Activated T-cell treated with anti-CD3 and anti-CD28 coated beads, Interleukin-2, amount 50 U/mL, for 24 hours (primary cell): ENCODE results near the gene CHRNE.

Experiments used
- DNase-seq: peaks from one replicate; pipeline ENCODE4 v3.0.0-alpha.2; 2020
- H3K27ac Mint-ChIP-seq: 2 replicates; pipeline ENCODE4 v1.8.0; 2020; ENCODE audit warnings: mild to moderate bottlenecking, mixed read lengths
- H3K27me3 Mint-ChIP-seq: 2 replicates; pipeline ENCODE4 v1.8.0; 2020; ENCODE audit warnings: mixed read lengths
- H3K36me3 Mint-ChIP-seq: 2 replicates; pipeline ENCODE4 v1.8.0; 2020; ENCODE audit warnings: low read depth, mixed read lengths
- H3K4me1 Mint-ChIP-seq: 2 replicates; pipeline ENCODE4 v1.8.0; 2020; ENCODE audit warnings: low read depth, mixed read lengths
- H3K4me3 Mint-ChIP-seq: 2 replicates; pipeline ENCODE4 v1.8.0; 2020; ENCODE audit warnings: mild to moderate bottlenecking, moderate library complexity, mixed read lengths
- H3K9me3 Mint-ChIP-seq: 2 replicates; pipeline ENCODE4 v1.8.0; 2020; ENCODE audit warnings: mixed read lengths

CHRNE gene

GRCh38 chr17:4903051-4903818, at the start of gene CHRNE:
CHRNE (minus strand) TSS chr17:4903098; CDS start chr17:4903063, 35 bp downstream.
- peaks cover 39% of the 10 kb centered on the region for H3K4me1 Mint-ChIP-seq
- peak within 1 kb of the TSS; percentile 45 for H3K27ac Mint-ChIP-seq
- peaks cover 2% of the 10 kb centered on the region for H3K27me3 Mint-ChIP-seq
- peaks cover 6% of the 10 kb centered on the region for H3K36me3 Mint-ChIP-seq
- peak; percentile 71 for DNase-seq
- H3K4me3 Mint-ChIP-seq: peak within 1 kb of the TSS; percentile 37
- no peaks in the 10 kb centered on the region for H3K9me3 Mint-ChIP-seq

GRCh38 chr17:4951486-4951885, 48.6 kb upstream of the CHRNE start:
- peaks cover 18% of the 10 kb centered on the region for H3K4me1 Mint-ChIP-seq
- H3K36me3 Mint-ChIP-seq: peaks cover 26% of the 10 kb centered on the region
- H3K4me3 Mint-ChIP-seq: peak overlapping the region; percentile 94
- no peak for DNase-seq
- H3K9me3 Mint-ChIP-seq: no peaks in the 10 kb centered on the region
- peak overlapping the region; percentile 96 for H3K27ac Mint-ChIP-seq
- H3K27me3 Mint-ChIP-seq: no peaks in the 10 kb centered on the region

- Mint-ChIP-seq H3K36me3 (peaks cover 30% of the 10 kb centered on the region), H3K27me3 (no peaks in the 10 kb centered on the region), H3K9me3 (no peaks in the 10 kb centered on the region), H3K4me1 (peaks cover 22% of the 10 kb centered on the region), H3K4me3 (peak within 1 kb of the TSS; percentile 94), H3K27ac (peak within 1 kb of the TSS; percentile 96)
- peak; percentile 48 for DNase-seq
Measured at GRCh38 chr17:4950746-4951204, 47.9 kb upstream of the CHRNE start, which contains the start of gene ENO3. ENO3 (plus strand) TSS chr17:4951119; CDS start chr17:4951830, 711 bp downstream.

- Mint-ChIP-seq H3K4me1 (peaks cover 28% of the 10 kb centered on the region), H3K27ac (peak overlapping the region; percentile 96), H3K36me3 (peaks cover 36% of the 10 kb centered on the region), H3K9me3 (no peaks in the 10 kb centered on the region), H3K4me3 (peak overlapping the region; percentile 94), H3K27me3 (no peaks in the 10 kb centered on the region)
- no peak for DNase-seq
Measured at GRCh38 chr17:4950075-4950745, 47.3 kb upstream of the CHRNE start.

- H3K4me3 Mint-ChIP-seq: peak overlapping the region; percentile 94
- no peaks in the 10 kb centered on the region for H3K9me3 Mint-ChIP-seq
- peaks cover 43% of the 10 kb centered on the region for H3K36me3 Mint-ChIP-seq
- H3K4me1 Mint-ChIP-seq: peaks cover 35% of the 10 kb centered on the region
- DNase-seq: peak; percentile 88
- no peaks in the 10 kb centered on the region for H3K27me3 Mint-ChIP-seq
- peak overlapping the region; percentile 98 for H3K27ac Mint-ChIP-seq
Measured at GRCh38 chr17:4949321-4950074, 46.6 kb upstream of the CHRNE start.

GRCh38 chr17:4948931-4949320, 46.0 kb upstream of the CHRNE start:
- Mint-ChIP-seq H3K4me3 (peak overlapping the region; percentile 94), H3K9me3 (no peaks in the 10 kb centered on the region), H3K27ac (peak overlapping the region; percentile 98), H3K36me3 (peaks cover 48% of the 10 kb centered on the region), H3K27me3 (no peaks in the 10 kb centered on the region), H3K4me1 (peaks cover 41% of the 10 kb centered on the region)
- DNase-seq: peak; percentile 86

- H3K4me1 Mint-ChIP-seq: peaks cover 46% of the 10 kb centered on the region
- peaks cover 54% of the 10 kb centered on the region for H3K36me3 Mint-ChIP-seq
- peak within 1 kb of the TSS; percentile 98 for H3K27ac Mint-ChIP-seq
- peak within 1 kb of the TSS; percentile 94 for H3K4me3 Mint-ChIP-seq
- no peaks in the 10 kb centered on the region for H3K27me3 Mint-ChIP-seq
- H3K9me3 Mint-ChIP-seq: no peaks in the 10 kb centered on the region
- DNase-seq: peak; percentile 92
Measured at GRCh38 chr17:4948166-4948930, 45.5 kb upstream of the CHRNE start, which contains the start of gene PFN1. PFN1 (minus strand) TSS chr17:4948530; CDS start chr17:4948394, 136 bp downstream.

GRCh38 chr17:4947411-4948165, 44.7 kb upstream of the CHRNE start:
- H3K27me3 Mint-ChIP-seq: no peaks in the 10 kb centered on the region
- H3K4me3 Mint-ChIP-seq: peak overlapping the region; percentile 94
- peaks cover 54% of the 10 kb centered on the region for H3K4me1 Mint-ChIP-seq
- H3K36me3 Mint-ChIP-seq: peaks cover 62% of the 10 kb centered on the region
- peak; percentile 84 for DNase-seq
- peak overlapping the region; percentile 98 for H3K27ac Mint-ChIP-seq
- no peaks in the 10 kb centered on the region for H3K9me3 Mint-ChIP-seq

GRCh38 chr17:4947010-4947410, 44.1 kb upstream of the CHRNE start:
- Mint-ChIP-seq H3K27me3 (no peaks in the 10 kb centered on the region), H3K36me3 (peaks cover 68% of the 10 kb centered on the region), H3K4me3 (peak overlapping the region; percentile 94), H3K27ac (peak overlapping the region; percentile 98), H3K4me1 (peaks cover 60% of the 10 kb centered on the region), H3K9me3 (no peaks in the 10 kb centered on the region)
- DNase-seq: no peak

- peak overlapping the region; percentile 98 for H3K27ac Mint-ChIP-seq
- peaks cover 63% of the 10 kb centered on the region for H3K4me1 Mint-ChIP-seq
- peaks cover 73% of the 10 kb centered on the region for H3K36me3 Mint-ChIP-seq
- H3K9me3 Mint-ChIP-seq: no peaks in the 10 kb centered on the region
- H3K27me3 Mint-ChIP-seq: no peaks in the 10 kb centered on the region
- no peak for DNase-seq
- peak overlapping the region; percentile 94 for H3K4me3 Mint-ChIP-seq
Measured at GRCh38 chr17:4946312-4946976, 43.5 kb upstream of the CHRNE start.

- Mint-ChIP-seq H3K9me3 (no peaks in the 10 kb centered on the region), H3K27me3 (no peaks in the 10 kb centered on the region), H3K36me3 (peaks cover 79% of the 10 kb centered on the region), H3K4me3 (peak overlapping the region; percentile 94), H3K4me1 (peaks cover 62% of the 10 kb centered on the region), H3K27ac (peak overlapping the region; percentile 98)
- DNase-seq: no peak
Measured at GRCh38 chr17:4945944-4946280, 43.0 kb upstream of the CHRNE start.

- H3K4me3 Mint-ChIP-seq: peak overlapping the region; percentile 94
- peak overlapping the region; percentile 98 for H3K27ac Mint-ChIP-seq
- no peaks in the 10 kb centered on the region for H3K9me3 Mint-ChIP-seq
- DNase-seq: peak; percentile 89
- no peaks in the 10 kb centered on the region for H3K27me3 Mint-ChIP-seq
- peaks cover 84% of the 10 kb centered on the region for H3K36me3 Mint-ChIP-seq
- peaks cover 56% of the 10 kb centered on the region for H3K4me1 Mint-ChIP-seq
Measured at GRCh38 chr17:4945176-4945943, 42.5 kb upstream of the CHRNE start.
